H1 (cell line): Measurements from ENCODE around the gene FXR2. TPM values are rescaled to one million over a fixed set of nuclear protein-coding genes. Genes with fewer than 3 reads are reported as not detected.

ENCODE experiments used
- ASH2L ChIP-seq: fragments of 200-600, 300-600 bp; sonication (generic); IDR thresholded peaks from one replicate; pipeline ENCODE4 v1.7.1; 2017; ENCODE audit warnings: low read length
- BCL11A ChIP-seq, 2 experiments: IDR thresholded peaks; one replicate each; pipeline ENCODE4 v1.6.1; 2011; ENCODE audit warnings: low read depth in 2 of 2, low read length in 2 of 2, mild to moderate bottlenecking in 2 of 2
- CTBP2 ChIP-seq: IDR thresholded peaks from 2 replicates; pipeline ENCODE4 v1.7.0; 2011; ENCODE audit warnings: borderline replicate concordance, mild to moderate bottlenecking, moderate library complexity, mixed read lengths, low read length; ENCODE audit not compliant: insufficient read depth, insufficient read length
- E2F6 ChIP-seq: IDR thresholded peaks from 2 replicates; pipeline ENCODE4 v1.6.1; 2012; ENCODE audit warnings: inconsistent platforms
- KDM1A ChIP-seq: fragments of 200-600, 300-600 bp; sonication (generic); IDR thresholded peaks from 2 replicates; pipeline ENCODE4 v1.7.1; 2016; ENCODE audit warnings: mild to moderate bottlenecking, low read length, borderline replicate concordance
- KDM4A ChIP-seq: IDR thresholded peaks from one replicate; pipeline ENCODE4 v1.7.1; 2012; ENCODE audit warnings: low read depth, mild to moderate bottlenecking, moderate library complexity, low read length, inconsistent platforms; ENCODE audit not compliant: severe bottlenecking
- RAD21 ChIP-seq, 2 experiments: IDR thresholded peaks in 1 of 2; conservative IDR thresholded peaks in 1 of 2; 2 replicates each; pipeline ENCODE4 v1.6.1; 2011; ENCODE audit warnings: low read depth in 2 of 2, low read length in 2 of 2, improper control_type of control experiment in 1 of 2, inconsistent platforms in 1 of 2, mild to moderate bottlenecking in 1 of 2, moderate library complexity in 1 of 2
- TAF1 ChIP-seq: IDR thresholded peaks from 2 replicates; pipeline ENCODE4 v1.6.1; 2011; ENCODE audit warnings: mild to moderate bottlenecking, low read depth, low read length
- polyA plus RNA-seq, 7 experiments: library from polyadenylated mRNA; depleted of rRNA in 3 of 7; stranded (reverse) in 5 of 7; unstranded in 2 of 7; fragments of >200 nt in 5 of 7; fragments of 200-250 nt in 2 of 7; gene quantifications; 1 replicate in 5 of 7; 2 replicates in 1 of 7; 4 replicates in 1 of 7; pipeline versions ENCODE4 v1.2.1 to v1.2.3, GENCODE V29; 2011 to 2013; ENCODE audit warnings: missing spikeins in 2 of 7, mixed read lengths in 2 of 7
- total RNA-seq: library from RNA; stranded (reverse); fragmentation: NEBNext Ultra II Directional; extraction: Animal tissue kit (Norgen Biotek cat#: 25700); gene quantifications from 2 replicates; pipeline ENCODE4 v1.2.1, GENCODE V29; 2021
- TF ChIP-seq, protein P1 (sequence below): fragments of 300-600 bp; sonication (generic); IDR thresholded peaks from 2 replicates; pipeline ENCODE4 v1.7.1; 2012; ENCODE audit warnings: low read length, moderate library complexity, mild to moderate bottlenecking, inconsistent platforms; ENCODE audit not compliant: insufficient replicate concordance

FXR2 gene
- total and polyA plus RNA-seq, 2 of the 8 experiments (the other 6 are each of a cell fraction or from before 2014, with no cell fraction given) = 26.2 to 44.0 TPM

- TF ChIP-seq, protein P1, sequence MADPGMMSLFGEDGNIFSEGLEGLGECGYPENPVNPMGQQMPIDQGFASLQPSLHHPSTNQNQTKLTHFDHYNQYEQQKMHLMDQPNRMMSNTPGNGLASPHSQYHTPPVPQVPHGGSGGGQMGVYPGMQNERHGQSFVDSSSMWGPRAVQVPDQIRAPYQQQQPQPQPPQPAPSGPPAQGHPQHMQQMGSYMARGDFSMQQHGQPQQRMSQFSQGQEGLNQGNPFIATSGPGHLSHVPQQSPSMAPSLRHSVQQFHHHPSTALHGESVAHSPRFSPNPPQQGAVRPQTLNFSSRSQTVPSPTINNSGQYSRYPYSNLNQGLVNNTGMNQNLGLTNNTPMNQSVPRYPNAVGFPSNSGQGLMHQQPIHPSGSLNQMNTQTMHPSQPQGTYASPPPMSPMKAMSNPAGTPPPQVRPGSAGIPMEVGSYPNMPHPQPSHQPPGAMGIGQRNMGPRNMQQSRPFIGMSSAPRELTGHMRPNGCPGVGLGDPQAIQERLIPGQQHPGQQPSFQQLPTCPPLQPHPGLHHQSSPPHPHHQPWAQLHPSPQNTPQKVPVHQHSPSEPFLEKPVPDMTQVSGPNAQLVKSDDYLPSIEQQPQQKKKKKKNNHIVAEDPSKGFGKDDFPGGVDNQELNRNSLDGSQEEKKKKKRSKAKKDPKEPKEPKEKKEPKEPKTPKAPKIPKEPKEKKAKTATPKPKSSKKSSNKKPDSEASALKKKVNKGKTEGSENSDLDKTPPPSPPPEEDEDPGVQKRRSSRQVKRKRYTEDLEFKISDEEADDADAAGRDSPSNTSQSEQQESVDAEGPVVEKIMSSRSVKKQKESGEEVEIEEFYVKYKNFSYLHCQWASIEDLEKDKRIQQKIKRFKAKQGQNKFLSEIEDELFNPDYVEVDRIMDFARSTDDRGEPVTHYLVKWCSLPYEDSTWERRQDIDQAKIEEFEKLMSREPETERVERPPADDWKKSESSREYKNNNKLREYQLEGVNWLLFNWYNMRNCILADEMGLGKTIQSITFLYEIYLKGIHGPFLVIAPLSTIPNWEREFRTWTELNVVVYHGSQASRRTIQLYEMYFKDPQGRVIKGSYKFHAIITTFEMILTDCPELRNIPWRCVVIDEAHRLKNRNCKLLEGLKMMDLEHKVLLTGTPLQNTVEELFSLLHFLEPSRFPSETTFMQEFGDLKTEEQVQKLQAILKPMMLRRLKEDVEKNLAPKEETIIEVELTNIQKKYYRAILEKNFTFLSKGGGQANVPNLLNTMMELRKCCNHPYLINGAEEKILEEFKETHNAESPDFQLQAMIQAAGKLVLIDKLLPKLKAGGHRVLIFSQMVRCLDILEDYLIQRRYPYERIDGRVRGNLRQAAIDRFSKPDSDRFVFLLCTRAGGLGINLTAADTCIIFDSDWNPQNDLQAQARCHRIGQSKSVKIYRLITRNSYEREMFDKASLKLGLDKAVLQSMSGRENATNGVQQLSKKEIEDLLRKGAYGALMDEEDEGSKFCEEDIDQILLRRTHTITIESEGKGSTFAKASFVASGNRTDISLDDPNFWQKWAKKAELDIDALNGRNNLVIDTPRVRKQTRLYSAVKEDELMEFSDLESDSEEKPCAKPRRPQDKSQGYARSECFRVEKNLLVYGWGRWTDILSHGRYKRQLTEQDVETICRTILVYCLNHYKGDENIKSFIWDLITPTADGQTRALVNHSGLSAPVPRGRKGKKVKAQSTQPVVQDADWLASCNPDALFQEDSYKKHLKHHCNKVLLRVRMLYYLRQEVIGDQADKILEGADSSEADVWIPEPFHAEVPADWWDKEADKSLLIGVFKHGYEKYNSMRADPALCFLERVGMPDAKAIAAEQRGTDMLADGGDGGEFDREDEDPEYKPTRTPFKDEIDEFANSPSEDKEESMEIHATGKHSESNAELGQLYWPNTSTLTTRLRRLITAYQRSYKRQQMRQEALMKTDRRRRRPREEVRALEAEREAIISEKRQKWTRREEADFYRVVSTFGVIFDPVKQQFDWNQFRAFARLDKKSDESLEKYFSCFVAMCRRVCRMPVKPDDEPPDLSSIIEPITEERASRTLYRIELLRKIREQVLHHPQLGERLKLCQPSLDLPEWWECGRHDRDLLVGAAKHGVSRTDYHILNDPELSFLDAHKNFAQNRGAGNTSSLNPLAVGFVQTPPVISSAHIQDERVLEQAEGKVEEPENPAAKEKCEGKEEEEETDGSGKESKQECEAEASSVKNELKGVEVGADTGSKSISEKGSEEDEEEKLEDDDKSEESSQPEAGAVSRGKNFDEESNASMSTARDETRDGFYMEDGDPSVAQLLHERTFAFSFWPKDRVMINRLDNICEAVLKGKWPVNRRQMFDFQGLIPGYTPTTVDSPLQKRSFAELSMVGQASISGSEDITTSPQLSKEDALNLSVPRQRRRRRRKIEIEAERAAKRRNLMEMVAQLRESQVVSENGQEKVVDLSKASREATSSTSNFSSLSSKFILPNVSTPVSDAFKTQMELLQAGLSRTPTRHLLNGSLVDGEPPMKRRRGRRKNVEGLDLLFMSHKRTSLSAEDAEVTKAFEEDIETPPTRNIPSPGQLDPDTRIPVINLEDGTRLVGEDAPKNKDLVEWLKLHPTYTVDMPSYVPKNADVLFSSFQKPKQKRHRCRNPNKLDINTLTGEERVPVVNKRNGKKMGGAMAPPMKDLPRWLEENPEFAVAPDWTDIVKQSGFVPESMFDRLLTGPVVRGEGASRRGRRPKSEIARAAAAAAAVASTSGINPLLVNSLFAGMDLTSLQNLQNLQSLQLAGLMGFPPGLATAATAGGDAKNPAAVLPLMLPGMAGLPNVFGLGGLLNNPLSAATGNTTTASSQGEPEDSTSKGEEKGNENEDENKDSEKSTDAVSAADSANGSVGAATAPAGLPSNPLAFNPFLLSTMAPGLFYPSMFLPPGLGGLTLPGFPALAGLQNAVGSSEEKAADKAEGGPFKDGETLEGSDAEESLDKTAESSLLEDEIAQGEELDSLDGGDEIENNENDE = peak; percentile 72
- TF ChIP-seq KDM4A (peak; percentile 58), TAF1 (no peak; the same call in 1 of the 2 replicates), CTBP2 (no peak), E2F6 (0 out of 2 replicates have a peak, but pooled peaks have one; percentile 12), BCL11A (IDR thresholded peaks at IDR 0.05; ENCODE audit: low read depth in 2 of 2, low read length in 2 of 2) (no peak), RAD21 (IDR thresholded peaks at IDR 0.05 in 1 of 2, conservative IDR thresholded peaks at IDR 0.05 in 1 of 2; ENCODE audit: low read depth in 2 of 2, low read length in 2 of 2) (no peak), ASH2L (peak; percentile 39), KDM1A (0 out of 2 replicates have a peak, but pooled peaks have one; percentile 9)
Observed at GRCh38 chr17:7651097-7651664, 36.5 kb upstream of the FXR2 start (continued).
